A549 (cell line): ENCODE results near the gene TNNI3K.

Experiments
- CBX8 ChIP-seq: fragments of 200-600 bp; sonication (generic); IDR thresholded peaks from 2 replicates; pipeline ENCODE4 v1.6.1; 2016
- CTCF ChIP-seq: fragments of >200 bp; sonication (Bioruptor Twin); formaldehyde crosslinking; IDR thresholded peaks from 3 replicates; pipeline ENCODE4 v1.5.1; 2016
- ELK1 ChIP-seq: fragments of 150-350 bp; IDR thresholded peaks from 2 replicates; pipeline ENCODE4 v1.6.1; 2014; ENCODE audit warnings: low read depth, mild to moderate bottlenecking, low read length
- MAX ChIP-seq: IDR thresholded peaks from 2 replicates; pipeline ENCODE4 v1.6.1; 2012
- MAZ ChIP-seq: fragments of 150-350 bp; IDR thresholded peaks from 2 replicates; pipeline ENCODE4 v1.6.1; 2014; ENCODE audit warnings: antibody characterized with exemption, low read depth, low read length, borderline replicate concordance
- PBX3 ChIP-seq: IDR thresholded peaks from 2 replicates; pipeline ENCODE4 v1.6.1; 2012
- POLR2A ChIP-seq: IDR thresholded peaks from 2 replicates; pipeline ENCODE4 v1.6.1; 2012; ENCODE audit warnings: mild to moderate bottlenecking, low read length
- RCOR1 ChIP-seq: fragments of 150-350 bp; IDR thresholded peaks from 2 replicates; pipeline ENCODE4 v1.6.1; 2014; ENCODE audit warnings: antibody characterized with exemption, low read length, low read depth
- REST ChIP-seq: fragments of 200-600 bp; sonication (generic); IDR thresholded peaks from 2 replicates; pipeline ENCODE4 v1.6.1; 2016; ENCODE audit warnings: antibody characterized with exemption, mild to moderate bottlenecking, moderate library complexity
- RFX5 ChIP-seq: fragments of 450-650 bp; IDR thresholded peaks from 2 replicates; pipeline ENCODE4 v1.7.1; 2014; ENCODE audit warnings: antibody characterized with exemption, mild to moderate bottlenecking, moderate library complexity
- SMC3 ChIP-seq: fragments of >200 bp; sonication (Bioruptor Twin); formaldehyde crosslinking; IDR thresholded peaks from 3 replicates; pipeline ENCODE4 v1.6.1; 2018; ENCODE audit warnings: inconsistent platforms
- SREBF2 ChIP-seq: fragments of 450-650 bp; IDR thresholded peaks from 2 replicates; pipeline ENCODE4 v1.6.1; 2014; ENCODE audit warnings: mild to moderate bottlenecking, moderate library complexity
- ZC3H11A ChIP-seq: fragments of 450-650 bp; IDR thresholded peaks from 2 replicates; pipeline ENCODE4 v1.6.1; 2014; ENCODE audit warnings: antibody characterized with exemption, mild to moderate bottlenecking

- TF ChIP-seq CTCF: no peak
- no peak for TF ChIP-seq PBX3
- no peak for TF ChIP-seq MAX
- TF ChIP-seq SREBF2: no peak
- no peak for TF ChIP-seq POLR2A
- TF ChIP-seq ELK1: no peak
- TF ChIP-seq RFX5: no peak
- no peak for TF ChIP-seq REST
- no peak for TF ChIP-seq SMC3
- TF ChIP-seq ZC3H11A: no peak
- TF ChIP-seq MAZ: no peak
- TF ChIP-seq RCOR1: no peak
- TF ChIP-seq CBX8: no peak
Measured at GRCh38 chr1:74571891-74572290, 336.7 kb downstream of the TNNI3K start.
